HL-60 (cell line): Measurements from ENCODE around the gene INAVA.

Experiments used
- DNase-seq, 2 experiments: peaks; one replicate each; pipeline ENCODE4 v3.0.0-alpha.2; 2010 to 2020; ENCODE audit warnings: low read depth in 1 of 2, low spot score in 1 of 2
- H3K27ac ChIP-seq: fragments of 250-450 bp; sonication (Bioruptor Pico); replicated peaks from 2 replicates; pipeline ENCODE4 v1.5.1; 2020; ENCODE audit warnings: mild to moderate bottlenecking, moderate library complexity
- H3K27me3 ChIP-seq: fragments of 250-450 bp; sonication (Bioruptor Pico); 2 replicates; pipeline ENCODE4 v1.5.1; 2021; ENCODE audit warnings: mild to moderate bottlenecking, moderate library complexity; ENCODE audit not compliant: insufficient read depth, poor library complexity, severe bottlenecking
- H3K4me3 ChIP-seq: replicated peaks from 2 replicates; pipeline ENCODE4 v1.5.1; 2011; ENCODE audit warnings: mild to moderate bottlenecking, control low read depth, low read length; ENCODE audit not compliant: insufficient read depth
- GABPA ChIP-seq: IDR thresholded peaks from 2 replicates; pipeline ENCODE4 v1.6.1; 2012; ENCODE audit warnings: low read depth
- POLR2AphosphoS5 ChIP-seq: IDR thresholded peaks from 2 replicates; pipeline ENCODE4 v1.6.1; 2012; ENCODE audit warnings: low read depth
- REST ChIP-seq: IDR thresholded peaks from 2 replicates; pipeline ENCODE4 v1.6.1; 2012; ENCODE audit warnings: low read depth; ENCODE audit not compliant: insufficient replicate concordance
- SPI1 ChIP-seq: IDR thresholded peaks from 2 replicates; pipeline ENCODE4 v1.6.1; 2012; ENCODE audit warnings: low read depth, mild to moderate bottlenecking, borderline replicate concordance
- TF ChIP-seq, protein P1 (sequence below): IDR thresholded peaks from one replicate; pipeline ENCODE4 v1.5.1; 2011; ENCODE audit warnings: low read length, control low read depth, inconsistent platforms; ENCODE audit not compliant: insufficient read depth

The INAVA gene

DNA sequence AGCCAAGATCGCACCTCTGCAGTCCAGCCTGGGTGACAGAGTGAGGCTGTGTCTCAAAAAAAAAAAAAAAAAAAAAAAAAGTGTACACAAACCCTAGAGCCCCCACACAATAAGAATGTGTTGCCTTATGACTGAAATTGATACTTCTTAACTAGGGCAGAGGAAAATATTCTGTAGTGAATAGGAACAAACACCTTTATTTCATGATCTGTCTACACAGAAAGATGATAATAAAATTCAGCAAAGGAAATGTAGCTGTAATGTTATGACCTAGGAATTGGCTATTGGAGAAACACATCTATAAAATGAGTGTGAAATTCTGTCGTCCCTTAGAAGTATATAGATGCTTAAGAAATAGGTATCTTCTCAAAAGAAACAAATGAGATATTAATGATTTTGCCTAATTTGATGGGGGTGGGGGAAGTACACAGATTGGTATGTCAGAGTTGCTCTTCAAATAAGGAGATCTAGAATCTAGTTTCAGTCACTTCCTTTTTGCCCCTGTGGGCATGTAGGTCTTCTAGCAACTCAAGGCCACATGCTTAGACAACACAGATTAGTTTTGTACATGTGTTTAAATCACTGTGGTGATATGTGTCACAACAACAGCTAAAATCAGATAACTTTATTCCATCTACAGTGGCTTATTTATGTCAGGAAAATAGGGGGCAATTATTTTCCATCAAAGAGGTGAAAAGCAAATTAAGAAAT, 32.6 kb upstream of the INAVA start:
- peak in 1 of 2 experiments; percentile 33 for DNase-seq
- H3K4me3 ChIP-seq: no peak overlapping the region
- TF ChIP-seq, protein P1, sequence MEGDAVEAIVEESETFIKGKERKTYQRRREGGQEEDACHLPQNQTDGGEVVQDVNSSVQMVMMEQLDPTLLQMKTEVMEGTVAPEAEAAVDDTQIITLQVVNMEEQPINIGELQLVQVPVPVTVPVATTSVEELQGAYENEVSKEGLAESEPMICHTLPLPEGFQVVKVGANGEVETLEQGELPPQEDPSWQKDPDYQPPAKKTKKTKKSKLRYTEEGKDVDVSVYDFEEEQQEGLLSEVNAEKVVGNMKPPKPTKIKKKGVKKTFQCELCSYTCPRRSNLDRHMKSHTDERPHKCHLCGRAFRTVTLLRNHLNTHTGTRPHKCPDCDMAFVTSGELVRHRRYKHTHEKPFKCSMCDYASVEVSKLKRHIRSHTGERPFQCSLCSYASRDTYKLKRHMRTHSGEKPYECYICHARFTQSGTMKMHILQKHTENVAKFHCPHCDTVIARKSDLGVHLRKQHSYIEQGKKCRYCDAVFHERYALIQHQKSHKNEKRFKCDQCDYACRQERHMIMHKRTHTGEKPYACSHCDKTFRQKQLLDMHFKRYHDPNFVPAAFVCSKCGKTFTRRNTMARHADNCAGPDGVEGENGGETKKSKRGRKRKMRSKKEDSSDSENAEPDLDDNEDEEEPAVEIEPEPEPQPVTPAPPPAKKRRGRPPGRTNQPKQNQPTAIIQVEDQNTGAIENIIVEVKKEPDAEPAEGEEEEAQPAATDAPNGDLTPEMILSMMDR: no peak
- peak; percentile 64 for TF ChIP-seq SPI1
- no peak overlapping the region for H3K27ac ChIP-seq
- no peaks in the 10 kb centered on the region for H3K27me3 ChIP-seq

DNA sequence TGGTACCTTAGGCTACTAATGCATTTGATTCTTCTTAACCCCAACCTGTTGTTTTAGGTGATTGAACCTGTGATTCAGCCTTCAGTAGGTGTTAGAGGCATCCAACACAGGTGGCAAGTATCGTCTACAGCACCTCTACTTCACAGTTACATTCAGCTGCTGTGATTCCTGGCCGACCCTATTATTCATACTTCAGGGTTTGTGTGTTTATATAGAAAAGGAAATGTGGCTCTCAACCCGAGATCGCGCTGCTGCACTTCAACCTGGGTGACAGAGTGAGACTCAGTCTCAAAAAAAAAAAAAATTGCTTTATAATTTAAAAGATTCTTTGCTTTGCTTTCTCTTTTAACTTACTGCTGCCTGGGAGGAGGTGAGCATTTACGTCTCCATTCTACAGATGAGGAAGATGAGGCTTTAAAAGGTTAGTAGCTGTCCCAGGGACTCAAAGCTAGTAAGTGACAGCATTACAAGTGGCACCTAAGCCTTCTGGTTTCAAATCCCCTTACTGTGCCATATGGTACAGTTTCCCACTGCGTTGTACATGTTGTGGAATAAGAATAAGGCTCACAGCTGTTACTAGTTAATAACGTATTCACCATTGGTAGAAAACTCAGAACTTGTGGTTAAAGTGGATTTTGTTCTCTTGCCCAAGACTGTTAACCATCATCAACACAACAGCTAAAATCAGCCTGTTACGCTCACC, 31.8 kb upstream of the INAVA start:
- no peaks in the 10 kb centered on the region for H3K27me3 ChIP-seq
- no peak for DNase-seq
- H3K4me3 ChIP-seq: no peak overlapping the region
- no peak for TF ChIP-seq GABPA
- TF ChIP-seq, protein P1: no peak
- TF ChIP-seq SPI1: no peak
- no peak for TF ChIP-seq POLR2AphosphoS5
- TF ChIP-seq REST: no peak
- no peak overlapping the region for H3K27ac ChIP-seq

DNA sequence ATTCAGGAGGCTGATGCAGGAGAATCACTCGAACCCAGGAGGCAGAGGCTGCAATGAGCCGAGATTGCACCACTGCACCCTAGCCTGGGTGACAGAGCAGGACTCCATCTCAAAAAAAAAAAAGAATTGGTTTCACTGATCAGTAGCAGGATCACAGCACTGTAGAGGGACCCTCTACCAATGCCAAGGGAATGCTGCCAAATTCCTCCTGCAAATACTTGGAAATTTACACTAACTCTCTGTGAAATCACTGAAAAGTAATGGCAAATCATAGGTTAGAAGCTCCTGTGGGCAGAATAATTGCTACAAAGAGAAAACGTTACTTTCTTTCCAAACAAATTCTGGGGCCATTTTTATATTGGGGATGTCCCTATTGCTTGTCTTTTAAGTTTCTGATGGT, 28.6 kb upstream of the INAVA start:
- Histone ChIP-seq H3K27me3 (no peaks in the 10 kb centered on the region), H3K4me3 (no peak overlapping the region), H3K27ac (no peak overlapping the region)
- TF ChIP-seq, protein P1: no peak
- TF ChIP-seq GABPA (no peak), REST (no peak), SPI1 (no peak), POLR2AphosphoS5 (no peak)
- DNase-seq: no peak
